K562 (cell line): ENCODE data around the gene ZFYVE1. TPM values are rescaled to one million over a fixed set of nuclear protein-coding genes. Genes with fewer than 3 reads are reported as not detected.

ENCODE experiments used
- ATF6 ChIP-seq: sonication (generic); formaldehyde crosslinking; IDR thresholded peaks from 2 replicates; pipeline ENCODE4 v1.4.0; 2020; ENCODE audit warnings: mild to moderate bottlenecking, missing genetic modification reagents
- BMI1 ChIP-seq: fragments of 150-350 bp; IDR thresholded peaks from 2 replicates; pipeline ENCODE4 v1.6.1; 2014; ENCODE audit warnings: low read length
- CREB1 ChIP-seq, 2 experiments: sonication (generic) in 1 of 2; formaldehyde crosslinking in 1 of 2; IDR thresholded peaks; 2 replicates each; pipeline versions ENCODE4 v1.6.1 to v1.8.0; 2012 to 2022; ENCODE audit warnings: inconsistent platforms in 1 of 2, mild to moderate bottlenecking in 1 of 2, missing genetic modification reagents in 1 of 2, moderate library complexity in 1 of 2
- CREB3 ChIP-seq: fragments of 450-650 bp; conservative IDR thresholded peaks from 2 replicates; pipeline ENCODE4 v1.6.1; 2016; ENCODE audit warnings: missing genetic modification characterization, low read depth, mild to moderate bottlenecking, missing compliant biosample characterization, moderate library complexity
- DNMT1 ChIP-seq: fragments of 450-650 bp; IDR thresholded peaks from 2 replicates; pipeline ENCODE4 v1.6.1; 2016; ENCODE audit warnings: antibody characterized with exemption, mild to moderate bottlenecking
- ESRRB ChIP-seq: fragments of 250-450 bp; sonication (Bioruptor Pico); IDR thresholded peaks from 2 replicates; pipeline ENCODE4 v1.5.0; 2020; ENCODE audit warnings: mild to moderate bottlenecking, moderate library complexity, borderline replicate concordance
- GABPB1 ChIP-seq: sonication (generic); formaldehyde crosslinking; IDR thresholded peaks from 2 replicates; pipeline ENCODE4 v1.8.0; 2022; ENCODE audit warnings: mild to moderate bottlenecking, missing genetic modification reagents
- GABPB2 ChIP-seq: fragments of 250-450 bp; sonication (Bioruptor Pico); conservative IDR thresholded peaks from 2 replicates; pipeline ENCODE4 v1.5.1; 2021; ENCODE audit warnings: mild to moderate bottlenecking
- HDGF ChIP-seq: fragments of 450-650 bp; IDR thresholded peaks from 2 replicates; pipeline ENCODE4 v1.6.1; 2016
- HIVEP1 ChIP-seq: fragments of 250-450 bp; sonication (Bioruptor Pico); IDR thresholded peaks from 2 replicates; pipeline ENCODE4 v1.4.0; 2020; ENCODE audit warnings: mild to moderate bottlenecking
- JUN ChIP-seq, 2 experiments: sonication (generic) in 1 of 2; formaldehyde crosslinking in 1 of 2; IDR thresholded peaks; 2 replicates each; pipeline versions ENCODE4 v1.6.1 to v1.8.0; 2012 to 2022; ENCODE audit warnings: borderline replicate concordance in 2 of 2, mild to moderate bottlenecking in 2 of 2, improper control_type of control experiment in 1 of 2, low read depth in 1 of 2, low read length in 1 of 2, missing genetic modification reagents in 1 of 2
- KLF1 ChIP-seq: fragments of 450-650 bp; IDR thresholded peaks from 2 replicates; pipeline ENCODE4 v1.6.1; 2016; ENCODE audit warnings: missing genetic modification characterization, missing compliant biosample characterization
- MAFG ChIP-seq: fragments of 450-650 bp; conservative IDR thresholded peaks from 2 replicates; pipeline ENCODE4 v1.6.1; 2016; ENCODE audit warnings: missing genetic modification characterization, missing compliant biosample characterization
- NCOA6 ChIP-seq: fragments of 450-650 bp; IDR thresholded peaks from 2 replicates; pipeline ENCODE4 v1.6.1; 2017; ENCODE audit warnings: mild to moderate bottlenecking
- NFE2 ChIP-seq: IDR thresholded peaks from 2 replicates; pipeline ENCODE4 v1.6.1; 2014; ENCODE audit warnings: antibody characterized with exemption, low read depth
- NFE2L1 ChIP-seq: fragments of 450-650 bp; IDR thresholded peaks from 2 replicates; pipeline ENCODE4 v1.6.1; 2016; ENCODE audit warnings: missing genetic modification characterization, low read depth, mild to moderate bottlenecking, missing compliant biosample characterization, moderate library complexity, borderline replicate concordance
- PHTF2 ChIP-seq: fragments of 250-450 bp; sonication (Bioruptor Pico); IDR thresholded peaks from 2 replicates; pipeline ENCODE4 v1.5.0; 2021; ENCODE audit warnings: mild to moderate bottlenecking
- PTBP1 ChIP-seq: fragments of 200-400 bp; formaldehyde crosslinking; IDR thresholded peaks from 2 replicates; pipeline ENCODE4 v1.6.1; 2017; ENCODE audit warnings: low read depth, low read length
- RNF2 ChIP-seq: sonication (generic); IDR thresholded peaks from 2 replicates; pipeline ENCODE4 v1.6.1; 2016
- SMAD2 ChIP-seq: fragments of 150-350 bp; IDR thresholded peaks from 2 replicates; pipeline ENCODE4 v1.6.1; 2014; ENCODE audit warnings: low read depth, mild to moderate bottlenecking, low read length
- ZNF133 ChIP-seq: fragments of 250-450 bp; sonication (Bioruptor Pico); IDR thresholded peaks from 2 replicates; pipeline ENCODE4 v1.4.0; 2020; ENCODE audit warnings: mild to moderate bottlenecking
- ZNF224 ChIP-seq: sonication (generic); formaldehyde crosslinking; IDR thresholded peaks from 2 replicates; pipeline ENCODE4 v1.8.0; 2022; ENCODE audit warnings: mild to moderate bottlenecking, missing genetic modification reagents
- ZNF644 ChIP-seq: fragments of 200-800 bp; sonication (Bioruptor generic); IDR thresholded peaks from 2 replicates; pipeline ENCODE4 v1.6.1; 2016; ENCODE audit warnings: low read depth, missing genetic modification characterization, missing compliant biosample characterization
- polyA plus RNA-seq, 8 experiments: library from polyadenylated mRNA; depleted of rRNA in 4 of 8; stranded (reverse) in 5 of 8; unstranded in 3 of 8; fragments of >200 nt; fragmentation: Nextera tagmentation in 2 of 8; fragmentation: Illumina TruSeq in 1 of 8; extraction: Ambion mirVana in 2 of 8; extraction: Trizol in 1 of 8; gene quantifications; 2 replicates each; pipeline versions ENCODE4 v1.2.1 to v1.2.3, GENCODE V29; 2011 to 2014; ENCODE audit warnings: inconsistent platforms in 1 of 8, missing spikeins in 1 of 8
- total RNA-seq, 7 experiments: library from RNA; depleted of rRNA in 6 of 7; stranded (reverse); fragments of >200 nt in 6 of 7; fragmentation: Illumina TruSeq in 2 of 7; extraction: Trizol in 2 of 7; gene quantifications; 2 replicates each; pipeline versions ENCODE4 v1.2.1 to v1.2.3, GENCODE V29; 2011 to 2021; ENCODE audit warnings: low replicate concordance in 1 of 7
- TF ChIP-seq, protein P1 (sequence below): sonication (generic); formaldehyde crosslinking; IDR thresholded peaks from 2 replicates; pipeline ENCODE4 v1.8.0; 2022; ENCODE audit warnings: missing genetic modification reagents, mild to moderate bottlenecking, borderline replicate concordance
- TF ChIP-seq, protein P2 (sequence below): sonication (generic); formaldehyde crosslinking; IDR thresholded peaks from 2 replicates; pipeline ENCODE4 v1.8.0; 2023; ENCODE audit warnings: mild to moderate bottlenecking, missing genetic modification reagents

The ZFYVE1 gene
- total and polyA plus RNA-seq, 9 of the 15 experiments (the other 6 are each of a cell fraction or from before 2014, with no cell fraction given), result 0.62 to 5.5 (median 3.4) TPM

DNA sequence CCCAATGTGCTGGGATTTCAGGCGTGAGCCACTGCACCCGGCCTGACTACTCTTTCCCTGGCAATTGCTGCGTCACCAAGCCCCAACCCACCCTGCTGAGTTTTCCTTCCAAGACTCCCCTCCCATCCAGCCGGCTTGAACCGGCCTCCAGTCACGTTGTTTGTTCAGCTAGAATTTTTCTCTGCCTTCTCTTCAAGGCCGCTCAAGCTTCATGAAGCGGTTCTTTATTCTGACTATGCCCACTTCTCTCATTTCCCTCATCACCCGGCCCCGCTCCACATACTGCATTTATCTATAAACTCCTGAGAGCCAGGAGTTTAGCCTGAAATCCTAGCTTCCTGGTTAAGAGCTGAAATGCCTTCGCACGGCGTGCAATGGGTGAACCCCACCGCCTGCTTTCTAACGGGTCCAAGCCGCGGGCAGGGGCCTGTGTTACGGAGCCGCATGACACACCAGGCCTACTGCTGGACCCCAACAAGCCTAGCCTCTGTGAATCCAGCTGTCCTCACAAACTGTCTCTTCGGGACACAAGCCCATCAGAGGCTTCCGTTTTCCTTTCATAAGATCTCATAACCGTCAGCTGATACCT, 101.6 kb downstream of the ZFYVE1 start (continued):
- TF ChIP-seq JUN (IDR thresholded peaks at IDR 0.05; ENCODE audit: borderline replicate concordance, low read depth, low read length) (no peak), JUN (CRISPR knock-in tag; IDR thresholded peaks at IDR 0.05; ENCODE audit: borderline replicate concordance) (no peak), RNF2 (no peak), PTBP1 (no peak), GABPB2 (no peak), ATF6 (CRISPR knock-in tag) (no peak), ZNF133 (CRISPR knock-in tag) (no peak), GABPB1 (CRISPR knock-in tag) (peak; percentile 23; the same call in 1 of the 2 replicates), ESRRB (CRISPR knock-in tag) (no peak), CREB3 (tag) (no peak; the same call in 1 of the 2 replicates), MAFG (peak; percentile 40), NCOA6 (no peak), DNMT1 (no peak), ZNF644 (tag) (no peak), HDGF (no peak), PHTF2 (CRISPR knock-in tag) (no peak), ZNF224 (CRISPR knock-in tag) (no peak), SMAD2 (no peak), BMI1 (no peak), NFE2L1 (tag) (no peak), HIVEP1 (CRISPR knock-in tag) (no peak), NFE2 (peak; percentile 83), CREB1 (IDR thresholded peaks at IDR 0.05) (no peak), CREB1 (CRISPR knock-in tag; IDR thresholded peaks at IDR 0.05) (no peak), KLF1 (tag) (no peak)
- TF ChIP-seq, protein P1, sequence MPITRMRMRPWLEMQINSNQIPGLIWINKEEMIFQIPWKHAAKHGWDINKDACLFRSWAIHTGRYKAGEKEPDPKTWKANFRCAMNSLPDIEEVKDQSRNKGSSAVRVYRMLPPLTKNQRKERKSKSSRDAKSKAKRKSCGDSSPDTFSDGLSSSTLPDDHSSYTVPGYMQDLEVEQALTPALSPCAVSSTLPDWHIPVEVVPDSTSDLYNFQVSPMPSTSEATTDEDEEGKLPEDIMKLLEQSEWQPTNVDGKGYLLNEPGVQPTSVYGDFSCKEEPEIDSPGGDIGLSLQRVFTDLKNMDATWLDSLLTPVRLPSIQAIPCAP (CRISPR knock-in tag), result no peak
- TF ChIP-seq, protein P2, sequence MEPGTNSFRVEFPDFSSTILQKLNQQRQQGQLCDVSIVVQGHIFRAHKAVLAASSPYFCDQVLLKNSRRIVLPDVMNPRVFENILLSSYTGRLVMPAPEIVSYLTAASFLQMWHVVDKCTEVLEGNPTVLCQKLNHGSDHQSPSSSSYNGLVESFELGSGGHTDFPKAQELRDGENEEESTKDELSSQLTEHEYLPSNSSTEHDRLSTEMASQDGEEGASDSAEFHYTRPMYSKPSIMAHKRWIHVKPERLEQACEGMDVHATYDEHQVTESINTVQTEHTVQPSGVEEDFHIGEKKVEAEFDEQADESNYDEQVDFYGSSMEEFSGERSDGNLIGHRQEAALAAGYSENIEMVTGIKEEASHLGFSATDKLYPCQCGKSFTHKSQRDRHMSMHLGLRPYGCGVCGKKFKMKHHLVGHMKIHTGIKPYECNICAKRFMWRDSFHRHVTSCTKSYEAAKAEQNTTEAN (CRISPR knock-in tag), result no peak
